A673 (cell line): ENCODE results near the gene TSPAN4. TPM values are rescaled to one million over a fixed set of nuclear protein-coding genes. Genes with fewer than 3 reads are reported as not detected.
A peak's percentile ranks its signal among the peaks of the same experiment; 100 is the strongest.

ENCODE experiments used
- BruUV-seq: library from RNA; stranded (reverse); fragments of 400-500 nt; replicated peaks from 2 replicates; lab custom pipeline; 2021; lab: Mats Ljungman, UMichigan
- CTCF ChIA-PET: fragments of 300-600 bp; sonication (Branson Sonifier 250); formaldehyde crosslinking; loops from one replicate; lab custom pipeline; 2022; ENCODE audit warnings: antibody characterized with exemption; lab: Charles Lee
- POLR2A ChIA-PET: fragments of 300-600 bp; sonication (Branson Sonifier 250); formaldehyde crosslinking; loops from one replicate; lab custom pipeline; 2022; ENCODE audit warnings: antibody characterized with exemption; ENCODE audit not compliant: low non-redundant PET; lab: Charles Lee
- DNase-seq: peaks from one replicate; pipeline ENCODE4 v3.0.0-alpha.2; 2015; ENCODE audit warnings: low spot score
- H3K27ac ChIP-seq: fragments of 200-600 bp; sonication (generic); 2 replicates; pipeline ENCODE4 v1.5.1; 2016; ENCODE audit warnings: mixed run types, low read depth, mild to moderate bottlenecking, mixed read lengths, antibody characterized with exemption, low read length; ENCODE audit not compliant: poor library complexity, severe bottlenecking
- H3K27me3 ChIP-seq: fragments of 200-600 bp; sonication (generic); replicated peaks from 2 replicates; pipeline ENCODE4 v1.6.1; 2017; ENCODE audit warnings: mixed run types, low read depth, mild to moderate bottlenecking, mixed read lengths, antibody characterized with exemption, low read length; ENCODE audit not compliant: insufficient read depth, poor library complexity
- H3K36me3 ChIP-seq: fragments of 200-600 bp; sonication (generic); 2 replicates; pipeline ENCODE4 v1.6.1; 2016; ENCODE audit warnings: mixed run types, mild to moderate bottlenecking, mixed read lengths, antibody characterized with exemption, low read length; ENCODE audit not compliant: insufficient read depth, poor library complexity, severe bottlenecking
- H3K4me1 ChIP-seq: fragments of 200-600 bp; sonication (generic); 2 replicates; pipeline ENCODE4 v1.6.1; 2017; ENCODE audit warnings: mixed run types, mild to moderate bottlenecking, mixed read lengths, antibody characterized with exemption, low read length; ENCODE audit not compliant: insufficient read depth, poor library complexity, severe bottlenecking
- H3K4me3 ChIP-seq: fragments of 200-600 bp; sonication (generic); 2 replicates; pipeline ENCODE4 v1.5.1; 2016; ENCODE audit warnings: low read depth, mixed run types, mild to moderate bottlenecking, mixed read lengths, low read length; ENCODE audit not compliant: poor library complexity, severe bottlenecking
- H3K9me3 ChIP-seq: fragments of 200-600 bp; sonication (generic); 2 replicates; pipeline ENCODE4 v1.6.1; 2016; ENCODE audit warnings: mixed run types, low read depth, mild to moderate bottlenecking, mixed read lengths, antibody characterized with exemption, low read length; ENCODE audit not compliant: poor library complexity, severe bottlenecking
- CTCF ChIP-seq: fragments of 300-800, 200-600 bp; sonication (generic); conservative IDR thresholded peaks from 2 replicates; pipeline ENCODE4 v1.5.1; 2017; ENCODE audit warnings: low read depth, mild to moderate bottlenecking, antibody characterized with exemption, low read length, moderate library complexity, mixed read lengths
- EZH2 ChIP-seq: fragments of 200-600 bp; sonication (generic); IDR thresholded peaks from 2 replicates; pipeline ENCODE4 v1.6.1; 2017; ENCODE audit warnings: borderline replicate concordance, low read depth, mild to moderate bottlenecking, mixed read lengths, antibody characterized with exemption, low read length; ENCODE audit not compliant: poor library complexity, severe bottlenecking
- intact Hi-C: fragments of 100-400 bp; cut with micrococcal nuclease; formaldehyde crosslinking; loops from one replicate; pipeline ENCODE4 v1.10.0; 2022; ENCODE audit not compliant: unreplicated experiment
- total RNA-seq: library from RNA; stranded (reverse); gene quantifications from 2 replicates; pipeline ENCODE4 v1.2.3, GENCODE V29; 2021

Gene TSPAN4
- total RNA-seq, 1 experiment from 2014 or later: 17.5 TPM

GRCh38 chr11:826836-827145 lies 15.9 kb upstream of the TSPAN4 start:
- no peaks in the 10 kb centered on the region for H3K9me3 ChIP-seq
- H3K36me3 ChIP-seq: peaks cover 4% of the 10 kb centered on the region
- POLR2A ChIA-PET: no interaction called here
- H3K4me1 ChIP-seq: peaks cover 18% of the 10 kb centered on the region
- intact Hi-C loops: no loop called here
- CTCF ChIA-PET: no interaction called here
- H3K4me3 ChIP-seq: peak overlapping the region; percentile 35
- DNase-seq: no peak
- no TSS peak for BruUV-seq
- H3K27ac ChIP-seq: no peak overlapping the region
- TF ChIP-seq EZH2 (no peak), CTCF (no peak)
- H3K27me3 ChIP-seq: no peaks in the 10 kb centered on the region

DNA sequence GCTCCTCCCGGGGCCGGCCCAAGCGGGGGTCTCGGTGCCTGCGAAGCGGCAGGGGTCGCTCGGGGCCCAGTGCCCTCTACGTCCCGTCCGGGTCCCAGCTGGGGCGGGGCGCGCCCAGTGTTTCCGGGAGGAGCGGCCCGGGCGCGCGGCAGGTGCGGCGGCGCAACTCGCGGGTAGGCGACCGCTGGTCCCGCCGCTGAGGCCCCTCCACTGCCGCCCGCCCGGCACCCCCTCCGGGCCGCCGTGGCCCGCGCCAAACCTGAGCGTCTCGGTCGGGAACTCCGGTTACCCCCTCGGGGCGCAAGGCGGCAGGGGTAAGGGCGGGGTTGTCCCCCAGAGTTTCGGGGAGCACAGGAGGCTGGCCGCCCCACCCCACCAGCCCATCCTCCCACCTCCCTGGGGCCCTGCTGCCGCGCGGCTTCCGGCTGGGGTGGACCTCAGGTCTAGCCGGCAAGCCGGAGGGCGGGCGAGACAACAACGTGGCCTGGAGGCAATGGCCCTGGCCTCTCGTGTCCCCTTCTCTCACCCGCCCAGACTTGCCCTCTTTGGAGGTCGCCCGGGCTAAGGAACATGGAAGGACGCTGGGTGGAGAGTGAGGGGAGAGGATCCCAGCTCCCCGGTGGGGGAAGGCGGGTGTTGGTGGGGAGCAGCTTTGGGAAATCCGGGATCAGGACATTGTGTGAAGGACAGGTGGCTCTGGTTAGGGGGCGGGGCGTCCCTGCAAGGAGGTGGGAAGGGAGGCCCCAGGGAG lies 15.3 kb upstream of the TSPAN4 start:
- CTCF ChIA-PET: no interaction called here
- no peak overlapping the region for H3K27ac ChIP-seq
- POLR2A ChIA-PET: no interaction called here
- no TSS peak for BruUV-seq
- no peaks in the 10 kb centered on the region for H3K9me3 ChIP-seq
- peaks cover 4% of the 10 kb centered on the region for H3K36me3 ChIP-seq
- H3K27me3 ChIP-seq: no peaks in the 10 kb centered on the region
- DNase-seq: no peak
- TF ChIP-seq CTCF: no peak
- TF ChIP-seq EZH2: no peak
- H3K4me1 ChIP-seq: peaks cover 23% of the 10 kb centered on the region
- peak overlapping the region; percentile 35 for H3K4me3 ChIP-seq
- intact Hi-C loops: no loop called here

DNA sequence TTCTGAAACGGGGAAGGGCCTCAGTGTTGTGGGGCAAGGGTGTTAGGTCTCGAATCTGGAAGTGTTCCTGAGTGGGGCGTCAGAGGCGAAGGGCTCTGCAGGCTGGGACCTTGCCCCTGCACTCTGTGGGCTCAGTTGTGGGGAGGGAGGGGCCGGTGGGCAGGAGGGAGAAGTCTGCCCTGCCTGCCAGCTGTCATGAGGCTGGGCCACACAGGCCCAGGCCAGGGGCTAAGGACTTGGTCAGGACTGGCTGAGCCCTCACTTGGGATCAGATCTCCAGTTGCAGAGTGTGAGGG lies 14.8 kb upstream of the TSPAN4 start, which contains the start of gene CRACR2B:
Gene CRACR2B, plus strand, starts transcription at position 23 of the 296 bp plus-strand sequence. CDS start 689 bp downstream, outside the sequence.
- DNase-seq: no peak
- ChIA-PET CTCF (no interaction called here), POLR2A (no interaction called here)
- Histone ChIP-seq H3K4me1 (peaks cover 25% of the 10 kb centered on the region), H3K27me3 (no peaks in the 10 kb centered on the region), H3K36me3 (peaks cover 4% of the 10 kb centered on the region), H3K9me3 (no peaks in the 10 kb centered on the region), H3K4me3 (peak within 1 kb of the TSS; percentile 35), H3K27ac (no peak within 1 kb of the TSS)
- intact Hi-C loops: no loop called here
- TF ChIP-seq EZH2 (no peak), CTCF (no peak)
- BruUV-seq: no TSS peak
